ENCODE measurements around the gene TGM1.

Gene TGM1

DNA sequence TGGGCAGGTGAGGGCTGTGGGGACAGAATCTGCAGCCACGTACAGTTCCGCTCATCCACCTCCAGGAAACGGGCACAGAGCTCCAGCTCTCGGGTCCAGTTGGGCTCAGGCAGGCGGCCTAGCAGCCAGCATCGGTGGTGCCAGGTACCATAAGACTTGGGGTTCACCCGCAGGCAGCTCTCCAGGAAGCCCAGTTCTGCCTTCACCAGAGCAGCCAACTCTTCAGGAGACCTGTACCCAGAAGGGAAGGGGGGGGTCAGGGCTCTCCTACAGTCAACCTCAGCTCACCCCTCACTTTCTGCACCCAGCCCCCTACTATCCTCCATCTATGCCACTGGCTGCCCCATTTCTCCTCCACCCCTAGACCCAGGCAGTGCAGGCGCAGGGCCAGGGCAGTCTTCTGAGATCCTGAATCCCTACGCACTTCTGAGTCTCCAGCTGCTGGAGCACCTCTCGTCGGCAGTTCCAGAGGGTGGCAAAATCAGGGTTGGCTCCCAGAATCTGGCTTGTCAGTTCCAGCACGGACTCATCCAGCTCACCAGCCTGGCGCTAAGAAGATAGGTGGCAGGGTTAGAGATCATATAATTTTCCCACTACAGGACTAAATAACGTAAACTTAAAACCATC, 7.0 kb upstream of the TGM1 start:
- DNase-seq = no peak
- H3K36me3 ChIP-seq = no peaks in the 10 kb centered on the region
- H3K4me3 ChIP-seq (ENCODE audit: low read depth, low read length) = no peak overlapping the region
- TF ChIP-seq, protein P1, sequence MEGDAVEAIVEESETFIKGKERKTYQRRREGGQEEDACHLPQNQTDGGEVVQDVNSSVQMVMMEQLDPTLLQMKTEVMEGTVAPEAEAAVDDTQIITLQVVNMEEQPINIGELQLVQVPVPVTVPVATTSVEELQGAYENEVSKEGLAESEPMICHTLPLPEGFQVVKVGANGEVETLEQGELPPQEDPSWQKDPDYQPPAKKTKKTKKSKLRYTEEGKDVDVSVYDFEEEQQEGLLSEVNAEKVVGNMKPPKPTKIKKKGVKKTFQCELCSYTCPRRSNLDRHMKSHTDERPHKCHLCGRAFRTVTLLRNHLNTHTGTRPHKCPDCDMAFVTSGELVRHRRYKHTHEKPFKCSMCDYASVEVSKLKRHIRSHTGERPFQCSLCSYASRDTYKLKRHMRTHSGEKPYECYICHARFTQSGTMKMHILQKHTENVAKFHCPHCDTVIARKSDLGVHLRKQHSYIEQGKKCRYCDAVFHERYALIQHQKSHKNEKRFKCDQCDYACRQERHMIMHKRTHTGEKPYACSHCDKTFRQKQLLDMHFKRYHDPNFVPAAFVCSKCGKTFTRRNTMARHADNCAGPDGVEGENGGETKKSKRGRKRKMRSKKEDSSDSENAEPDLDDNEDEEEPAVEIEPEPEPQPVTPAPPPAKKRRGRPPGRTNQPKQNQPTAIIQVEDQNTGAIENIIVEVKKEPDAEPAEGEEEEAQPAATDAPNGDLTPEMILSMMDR (IDR thresholded peaks at IDR 0.05; ENCODE audit: low read depth, low read length) = no peak
- H3K4me1 ChIP-seq = no peaks in the 10 kb centered on the region
- no peaks in the 10 kb centered on the region for H3K27me3 ChIP-seq
- no peaks in the 10 kb centered on the region for H3K9me3 ChIP-seq

DNA sequence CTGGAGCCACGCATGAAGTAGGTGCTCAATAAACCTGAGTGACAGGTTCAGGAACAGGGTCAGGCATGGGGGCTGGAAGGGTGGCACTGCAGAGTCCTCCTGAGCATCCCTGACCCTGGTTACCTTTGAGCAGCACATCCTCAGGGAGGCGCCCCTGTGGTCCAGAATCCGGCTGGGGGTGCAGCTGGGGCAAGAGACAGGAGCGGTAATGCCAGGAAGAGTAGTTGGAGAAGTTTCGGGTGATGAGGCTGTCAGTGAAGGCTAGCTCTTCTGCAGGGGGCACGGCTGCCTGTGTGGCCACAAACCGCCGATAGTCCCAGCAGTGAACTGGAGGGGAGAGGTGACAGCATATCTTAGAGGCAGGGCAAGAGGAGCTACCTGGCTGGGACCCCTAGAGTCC, 6.4 kb upstream of the TGM1 start:
- Histone ChIP-seq H3K9me3 (no peaks in the 10 kb centered on the region), H3K27me3 (no peaks in the 10 kb centered on the region), H3K4me3 (ENCODE audit: low read depth, low read length) (no peak overlapping the region), H3K36me3 (no peaks in the 10 kb centered on the region), H3K4me1 (no peaks in the 10 kb centered on the region)
- DNase-seq = no peak
- TF ChIP-seq, protein P1 (IDR thresholded peaks at IDR 0.05; ENCODE audit: low read depth, low read length) = no peak

GRCh38 chr14:24268225-24268624, 5.2 kb upstream of the TGM1 start:
- DNase-seq = no peak
- TF ChIP-seq, protein P1 (IDR thresholded peaks at IDR 0.05; ENCODE audit: low read depth, low read length) = no peak
- H3K36me3 ChIP-seq = no peaks in the 10 kb centered on the region
- H3K27me3 ChIP-seq = no peaks in the 10 kb centered on the region
- no peaks in the 10 kb centered on the region for H3K4me1 ChIP-seq
- no peaks in the 10 kb centered on the region for H3K9me3 ChIP-seq
- H3K4me3 ChIP-seq (ENCODE audit: low read depth, low read length) = no peak overlapping the region

- TF ChIP-seq, protein P1 (IDR thresholded peaks at IDR 0.05; ENCODE audit: low read depth, low read length) = no peak
- no peaks in the 10 kb centered on the region for H3K4me1 ChIP-seq
- no peaks in the 10 kb centered on the region for H3K27me3 ChIP-seq
- no peak overlapping the region for H3K4me3 ChIP-seq (ENCODE audit: low read depth, low read length)
- DNase-seq = no peak
- no peaks in the 10 kb centered on the region for H3K9me3 ChIP-seq
- no peaks in the 10 kb centered on the region for H3K36me3 ChIP-seq
These were observed 4.5 kb upstream of the TGM1 start for GRCh38 chr14:24267516-24267915.

DNA sequence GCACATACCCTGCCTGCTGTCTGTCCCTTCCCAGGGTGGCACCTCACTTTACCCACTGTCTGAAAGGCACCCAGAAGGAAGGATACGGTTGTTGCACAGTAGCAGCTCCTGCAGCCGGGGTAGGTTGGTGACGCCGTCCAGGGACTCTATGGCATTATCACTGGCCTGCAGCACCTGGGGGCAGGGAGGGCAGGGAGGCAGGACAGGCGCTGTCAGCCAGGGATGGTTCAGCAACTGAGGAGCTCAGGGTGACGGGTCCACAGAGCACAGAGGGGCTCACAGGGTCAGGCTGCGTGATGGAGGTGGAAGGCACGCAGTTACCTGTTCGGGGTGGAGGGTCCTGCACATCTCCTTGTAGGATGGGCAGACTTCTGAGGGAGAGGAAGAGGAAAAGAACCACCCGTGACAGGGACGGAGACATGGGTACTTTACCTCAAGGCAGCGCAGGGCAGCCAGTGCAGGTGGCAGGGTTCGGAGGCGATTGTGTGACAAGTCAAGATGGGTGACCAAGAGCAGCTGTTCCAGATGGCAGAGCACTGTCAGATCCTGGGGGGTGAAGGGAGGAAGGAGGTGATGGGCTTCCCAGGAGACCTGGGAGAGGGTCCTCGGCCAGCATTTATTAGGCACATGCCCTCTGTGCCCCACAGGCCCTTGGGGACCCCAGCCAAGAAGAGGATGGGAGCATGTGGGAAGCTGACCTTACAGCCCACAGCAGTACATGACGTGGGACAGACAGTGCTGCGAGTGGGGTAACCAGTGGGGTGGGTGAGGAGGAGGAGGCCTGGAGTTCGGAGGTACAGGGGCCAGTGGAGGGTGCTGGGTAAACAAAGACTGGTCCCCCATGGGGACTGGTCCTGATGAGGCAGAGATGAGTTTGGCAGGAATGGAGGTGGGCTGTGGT, 3.6 kb upstream of the TGM1 start:
- H3K4me3 ChIP-seq (ENCODE audit: low read depth, low read length) = no peak overlapping the region
- H3K4me1 ChIP-seq = no peaks in the 10 kb centered on the region
- no peaks in the 10 kb centered on the region for H3K36me3 ChIP-seq
- H3K9me3 ChIP-seq = no peaks in the 10 kb centered on the region
- TF ChIP-seq, protein P1 (IDR thresholded peaks at IDR 0.05; ENCODE audit: low read depth, low read length) = no peak
- no peaks in the 10 kb centered on the region for H3K27me3 ChIP-seq
- no peak for DNase-seq

DNA sequence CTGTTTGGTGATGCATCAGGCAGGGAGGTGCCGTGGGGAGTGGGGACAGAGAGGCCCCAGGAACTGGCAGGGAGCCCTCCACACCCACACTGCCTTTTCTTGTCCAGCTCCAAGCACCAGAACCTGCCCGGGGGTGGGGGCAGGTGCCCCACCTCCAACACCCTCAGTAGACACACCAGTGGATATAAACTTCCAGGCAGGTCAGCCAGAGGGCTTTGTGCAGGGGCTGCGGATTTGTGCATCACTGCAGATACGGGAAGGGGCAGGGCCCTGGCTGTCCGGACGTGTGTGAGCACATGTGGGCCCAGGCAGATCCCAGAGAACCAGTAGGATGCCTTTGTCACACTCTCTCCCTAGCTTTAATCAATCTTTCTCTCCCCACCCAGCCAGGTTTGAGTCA, 1.3 kb upstream of the TGM1 start:
- no peaks in the 10 kb centered on the region for H3K4me1 ChIP-seq
- no peak overlapping the region for H3K4me3 ChIP-seq (ENCODE audit: low read depth, low read length)
- H3K27me3 ChIP-seq = no peaks in the 10 kb centered on the region
- TF ChIP-seq, protein P1 (IDR thresholded peaks at IDR 0.05; ENCODE audit: low read depth, low read length) = no peak
- no peaks in the 10 kb centered on the region for H3K36me3 ChIP-seq
- H3K9me3 ChIP-seq = no peaks in the 10 kb centered on the region
- DNase-seq = no peak

Data from BE2C (cell line).